ENCODE measurements around the gene ALKBH1.
A peak's percentile ranks its signal among the peaks of the same experiment; 100 is the strongest.
"Not testable (repeated sequence)": the region's sequence is repeated elsewhere in the genome, so short reads cannot be mapped to it uniquely, and the experiment has no call there.

Gene ALKBH1

DNA sequence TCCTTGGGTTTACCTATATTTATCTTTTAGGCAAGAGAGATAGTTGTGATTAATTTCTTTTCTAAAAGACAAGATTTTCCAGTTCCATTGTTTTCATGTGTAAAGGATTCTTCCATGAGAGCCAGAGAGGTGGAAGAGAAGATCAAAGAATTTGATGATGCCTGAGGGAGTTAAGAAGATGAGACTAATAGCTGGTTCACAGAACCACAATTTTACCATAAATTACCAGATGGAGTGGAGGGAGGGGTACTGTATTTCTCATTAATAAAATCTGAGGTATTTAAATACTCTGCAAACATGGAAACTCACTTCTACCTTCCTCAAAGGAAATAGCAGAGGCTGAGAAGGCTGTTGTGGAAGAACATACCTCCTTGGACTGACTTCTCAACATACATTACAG lies 34.6 kb downstream of the ALKBH1 start:
- Histone ChIP-seq H3K9ac (ENCODE audit: low read length) (no peak overlapping the region), H3K4me3 (ENCODE audit: insufficient read depth in 1 of 2, low read depth in 1 of 2, low read length in 2 of 2) (no peak overlapping the region), H4K91ac (ENCODE audit: low read length) (no peak overlapping the region), H2AK5ac (ENCODE audit: low read length, severe bottlenecking) (no peak overlapping the region), H4K8ac (ENCODE audit: low read length) (no peak overlapping the region), H3K4me2 (ENCODE audit: low read length, poor library complexity, severe bottlenecking) (no peak overlapping the region), H3K14ac (ENCODE audit: low read length in 2 of 2) (no peak overlapping the region), H3K18ac (ENCODE audit: low read depth in 1 of 2, low read length in 2 of 2) (no peak overlapping the region), H3K36me3 (ENCODE audit: control insufficient read depth in 1 of 2, insufficient read depth in 2 of 2, low read depth in 1 of 2, low read length in 2 of 2) (peaks cover 15 to 52% of the 10 kb centered on the region in 2 experiments), H3K27me3 (ENCODE audit: control insufficient read depth in 1 of 2, insufficient read depth in 1 of 2, low read length in 2 of 2) (no peaks in the 10 kb centered on the region), H3K9me3 (ENCODE audit: control insufficient read depth, low read length) (no peaks in the 10 kb centered on the region), H2BK12ac (ENCODE audit: low read length in 2 of 2) (no peak overlapping the region), H3K27ac (ENCODE audit: low read length, poor library complexity, severe bottlenecking) (no peak overlapping the region), H3K4me1 (ENCODE audit: control insufficient read depth, insufficient read depth, low read depth, low read length) (no peaks in the 10 kb centered on the region), H2BK120ac (ENCODE audit: low read depth, low read length) (no peak overlapping the region), H2AFZ (ENCODE audit: low read depth, low read length) (no peak overlapping the region), H2BK5ac (ENCODE audit: low read depth, low read length, poor library complexity, severe bottlenecking) (no peak overlapping the region), H2BK15ac (ENCODE audit: low read depth, poor library complexity, severe bottlenecking) (no peak overlapping the region), H3K4ac (ENCODE audit: low read depth in 1 of 2, low read length in 2 of 2) (no peak overlapping the region), H3K79me1 (replicated peaks; ENCODE audit: low read length, poor library complexity, severe bottlenecking) (peaks cover 4% of the 10 kb centered on the region), H3K23ac (ENCODE audit: low read length in 2 of 2) (no peak overlapping the region)
- no peak for DNase-seq

DNA sequence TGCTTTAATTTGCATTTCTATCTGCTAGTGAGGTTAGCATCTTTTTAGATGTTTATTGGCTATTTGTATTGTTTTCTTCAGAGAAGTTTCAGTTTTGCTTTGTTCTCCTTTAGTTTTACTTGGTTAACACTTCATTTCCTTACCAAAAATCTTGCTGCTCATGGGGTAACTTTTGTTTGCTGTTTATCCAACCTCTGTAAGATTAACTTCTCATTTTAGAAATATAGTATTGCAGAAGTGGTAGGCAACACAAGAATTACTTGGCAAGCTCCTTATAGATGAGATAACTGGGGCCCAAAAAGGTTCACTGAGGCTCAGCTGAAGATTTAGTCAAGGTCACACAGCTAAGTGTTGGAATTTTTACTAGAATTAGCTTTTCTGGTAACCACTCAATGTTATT lies 40.5 kb downstream of the ALKBH1 start:
- Histone ChIP-seq H3K36me3 (ENCODE audit: control insufficient read depth in 1 of 2, insufficient read depth in 2 of 2, low read depth in 1 of 2, low read length in 2 of 2) (peaks cover 0 to 3% of the 10 kb centered on the region in 2 experiments), H3K4ac (ENCODE audit: low read depth in 1 of 2, low read length in 2 of 2) (no peak overlapping the region)

DNA sequence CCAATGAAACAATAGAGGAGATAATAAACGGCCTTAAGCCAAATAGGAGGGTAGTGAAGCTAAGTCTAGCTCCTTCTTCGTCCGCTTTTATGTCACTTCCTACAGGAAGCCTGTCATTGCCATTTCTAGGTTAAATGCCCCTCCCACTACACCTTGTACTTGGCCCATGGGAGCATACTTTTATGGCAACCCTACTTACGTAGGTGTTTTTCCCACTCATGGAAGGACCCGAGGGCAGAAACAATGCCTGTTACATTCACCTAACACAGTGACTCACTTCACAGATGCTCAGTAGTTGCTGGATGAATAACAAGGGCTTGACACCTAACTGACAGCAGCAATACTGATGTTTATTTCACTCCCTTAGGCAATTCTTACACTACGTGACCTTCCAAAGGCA lies 44.5 kb downstream of the ALKBH1 start:
- H3K27ac ChIP-seq (ENCODE audit: low read length, poor library complexity, severe bottlenecking): no peak overlapping the region
- H3K9me3 ChIP-seq (ENCODE audit: control insufficient read depth, low read length): no peaks in the 10 kb centered on the region
- no peak overlapping the region for H2AK5ac ChIP-seq (ENCODE audit: low read length, severe bottlenecking)
- no peaks in the 10 kb centered on the region for H3K79me1 ChIP-seq (replicated peaks; ENCODE audit: low read length, poor library complexity, severe bottlenecking)
- no peak overlapping the region for H4K8ac ChIP-seq (ENCODE audit: low read length)
- no peak overlapping the region for H2AFZ ChIP-seq (ENCODE audit: low read depth, low read length)
- H2BK15ac ChIP-seq (ENCODE audit: low read depth, poor library complexity, severe bottlenecking): no peak overlapping the region
- no peak overlapping the region for H2BK120ac ChIP-seq (ENCODE audit: low read depth, low read length)
- no peak overlapping the region for H4K91ac ChIP-seq (ENCODE audit: low read length)
- peak; percentile 12 for DNase-seq
- no peak overlapping the region for H3K4me3 ChIP-seq (ENCODE audit: insufficient read depth in 1 of 2, low read depth in 1 of 2, low read length in 2 of 2)
- no peak overlapping the region for H3K4ac ChIP-seq (ENCODE audit: low read depth in 1 of 2, low read length in 2 of 2)
- peaks cover 0 to 5% of the 10 kb centered on the region in 2 experiments for H3K27me3 ChIP-seq (ENCODE audit: control insufficient read depth in 1 of 2, insufficient read depth in 1 of 2, low read length in 2 of 2)
- H3K14ac ChIP-seq (ENCODE audit: low read length in 2 of 2): no peak overlapping the region
- no peaks in the 10 kb centered on the region for H3K36me3 ChIP-seq (ENCODE audit: control insufficient read depth in 1 of 2, insufficient read depth in 2 of 2, low read depth in 1 of 2, low read length in 2 of 2)
- no peak overlapping the region for H2BK12ac ChIP-seq (ENCODE audit: low read length in 2 of 2)
- H3K18ac ChIP-seq (ENCODE audit: low read depth in 1 of 2, low read length in 2 of 2): no peak overlapping the region
- H2BK5ac ChIP-seq (ENCODE audit: low read depth, low read length, poor library complexity, severe bottlenecking): no peak overlapping the region
- H3K4me2 ChIP-seq (ENCODE audit: low read length, poor library complexity, severe bottlenecking): no peak overlapping the region
- no peak overlapping the region for H3K23ac ChIP-seq (ENCODE audit: low read length in 2 of 2)
- H3K9ac ChIP-seq (ENCODE audit: low read length): no peak overlapping the region
- WGBS: 81% methylated on average over 6 of the region's 6 CpGs
- H3K4me1 ChIP-seq (ENCODE audit: control insufficient read depth, insufficient read depth, low read depth, low read length): peaks cover 4% of the 10 kb centered on the region

More for the DNA sequence above, 40.5 kb downstream of the ALKBH1 start:
- Histone ChIP-seq H3K4me1 (ENCODE audit: control insufficient read depth, insufficient read depth, low read depth, low read length) (no peaks in the 10 kb centered on the region), H3K18ac (ENCODE audit: low read depth in 1 of 2, low read length in 2 of 2) (no peak overlapping the region), H3K4me2 (ENCODE audit: low read length, poor library complexity, severe bottlenecking) (no peak overlapping the region), H3K27ac (ENCODE audit: low read length, poor library complexity, severe bottlenecking) (no peak overlapping the region), H3K9me3 (ENCODE audit: control insufficient read depth, low read length) (no peaks in the 10 kb centered on the region), H3K9ac (ENCODE audit: low read length) (no peak overlapping the region), H3K79me1 (replicated peaks; ENCODE audit: low read length, poor library complexity, severe bottlenecking) (no peaks in the 10 kb centered on the region), H4K91ac (ENCODE audit: low read length) (no peak overlapping the region), H2BK12ac (ENCODE audit: low read length in 2 of 2) (no peak overlapping the region), H2BK5ac (ENCODE audit: low read depth, low read length, poor library complexity, severe bottlenecking) (no peak overlapping the region), H3K27me3 (ENCODE audit: control insufficient read depth in 1 of 2, insufficient read depth in 1 of 2, low read length in 2 of 2) (no peaks in the 10 kb centered on the region), H2AK5ac (ENCODE audit: low read length, severe bottlenecking) (no peak overlapping the region), H2BK120ac (ENCODE audit: low read depth, low read length) (no peak overlapping the region), H2BK15ac (ENCODE audit: low read depth, poor library complexity, severe bottlenecking) (no peak overlapping the region), H3K4me3 (ENCODE audit: insufficient read depth in 1 of 2, low read depth in 1 of 2, low read length in 2 of 2) (no peak overlapping the region), H4K8ac (ENCODE audit: low read length) (no peak overlapping the region), H3K14ac (ENCODE audit: low read length in 2 of 2) (no peak overlapping the region), H2AFZ (ENCODE audit: low read depth, low read length) (no peak overlapping the region), H3K23ac (ENCODE audit: low read length in 2 of 2) (no peak overlapping the region)
- DNase-seq: no peak

DNA sequence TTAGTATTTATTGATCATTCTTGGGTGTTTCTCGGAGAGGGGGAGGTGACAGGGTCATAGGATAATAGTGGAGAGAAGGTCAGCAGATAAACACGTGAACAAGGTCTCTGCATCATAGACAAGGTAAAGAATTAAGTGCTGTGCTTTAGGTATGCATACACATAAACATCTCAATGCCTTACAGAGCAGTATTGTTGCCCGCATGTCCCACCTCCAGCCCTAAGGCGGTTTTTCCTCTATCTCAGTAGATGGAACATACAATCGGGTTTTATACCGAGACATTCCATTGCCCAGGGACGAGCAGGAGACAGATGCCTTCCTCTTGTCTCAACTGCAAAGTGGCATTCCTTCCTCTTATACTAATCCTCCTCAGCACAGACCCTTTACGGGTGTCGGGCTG lies 46.3 kb downstream of the ALKBH1 start:
- H3K4me2 ChIP-seq (ENCODE audit: low read length, poor library complexity, severe bottlenecking); H3K27ac ChIP-seq (ENCODE audit: low read length, poor library complexity, severe bottlenecking); H3K18ac ChIP-seq (ENCODE audit: low read depth in 1 of 2, low read length in 2 of 2); H3K9me3 ChIP-seq (ENCODE audit: control insufficient read depth, low read length); H3K79me1 ChIP-seq (replicated peaks; ENCODE audit: low read length, poor library complexity, severe bottlenecking); H4K91ac ChIP-seq (ENCODE audit: low read length); H3K36me3 ChIP-seq (ENCODE audit: control insufficient read depth in 1 of 2, insufficient read depth in 2 of 2, low read depth in 1 of 2, low read length in 2 of 2); H2BK120ac ChIP-seq (ENCODE audit: low read depth, low read length); H3K4me1 ChIP-seq (ENCODE audit: control insufficient read depth, insufficient read depth, low read depth, low read length); H3K14ac ChIP-seq (ENCODE audit: low read length in 2 of 2); DNase-seq; H3K27me3 ChIP-seq (ENCODE audit: control insufficient read depth in 1 of 2, insufficient read depth in 1 of 2, low read length in 2 of 2); H2BK5ac ChIP-seq (ENCODE audit: low read depth, low read length, poor library complexity, severe bottlenecking); H2BK12ac ChIP-seq (ENCODE audit: low read length in 2 of 2); H2BK15ac ChIP-seq (ENCODE audit: low read depth, poor library complexity, severe bottlenecking); H3K4me3 ChIP-seq (ENCODE audit: insufficient read depth in 1 of 2, low read depth in 1 of 2, low read length in 2 of 2); H3K4ac ChIP-seq (ENCODE audit: low read depth in 1 of 2, low read length in 2 of 2); H2AK5ac ChIP-seq (ENCODE audit: low read length, severe bottlenecking); H3K9ac ChIP-seq (ENCODE audit: low read length); H2AFZ ChIP-seq (ENCODE audit: low read depth, low read length); H3K23ac ChIP-seq (ENCODE audit: low read length in 2 of 2); H4K8ac ChIP-seq (ENCODE audit: low read length): not testable (repeated sequence)
- WGBS: 76% methylated on average over 7 of the region's 9 CpGs
